DND-41 (cell line): ENCODE data around the gene GPC6.

Experiments
- ATAC-seq: fragments of 200-7000 bp; cut with Tn5 transposase; 3 replicates; pipeline ENCODE4 v1.9.1; 2021; ENCODE audit warnings: low read depth; ENCODE audit not compliant: insufficient read depth
- DNase-seq: peaks from one replicate; pipeline ENCODE4 v3.0.0-alpha.2; 2020
- H2AFZ ChIP-seq: 2 replicates; pipeline ENCODE4 v1.6.0; 2012; ENCODE audit warnings: low read depth, low read length
- H3K27ac ChIP-seq: 2 replicates; pipeline ENCODE4 v1.5.1; 2012; ENCODE audit warnings: low read length, inconsistent platforms
- H3K27me3 ChIP-seq: fragments of 200-600 bp; sonication (generic); 2 replicates; pipeline ENCODE4 v1.6.0; 2012; ENCODE audit warnings: low read length, mild to moderate bottlenecking, inconsistent platforms; ENCODE audit not compliant: insufficient read depth, poor library complexity
- H3K36me3 ChIP-seq: 2 replicates; pipeline ENCODE4 v1.5.1; 2012; ENCODE audit warnings: low read length, inconsistent platforms; ENCODE audit not compliant: insufficient read depth
- H3K4me1 ChIP-seq: 2 replicates; pipeline ENCODE4 v1.5.1; 2012; ENCODE audit warnings: mild to moderate bottlenecking, low read length; ENCODE audit not compliant: insufficient read depth
- H3K4me2 ChIP-seq: 2 replicates; pipeline ENCODE4 v1.6.0; 2012; ENCODE audit warnings: mild to moderate bottlenecking, moderate library complexity, low read length, inconsistent platforms; ENCODE audit not compliant: insufficient read depth
- H3K4me3 ChIP-seq, 2 experiments: fragments of 200-600 bp in 1 of 2; shearing (Covaris generic) in 1 of 2; 2 replicates each; pipeline ENCODE4 v1.5.1; 2012 to 2016; ENCODE audit warnings: inconsistent platforms in 2 of 2, low read length in 2 of 2, mild to moderate bottlenecking in 2 of 2, low read depth in 1 of 2, moderate library complexity in 1 of 2
- H3K79me2 ChIP-seq: 2 replicates; pipeline ENCODE4 v1.6.0; 2012; ENCODE audit warnings: low read length, inconsistent platforms; ENCODE audit not compliant: insufficient read depth
- H3K9ac ChIP-seq: 2 replicates; pipeline ENCODE4 v1.6.0; 2012; ENCODE audit warnings: low read depth, mild to moderate bottlenecking, inconsistent platforms, low read length, moderate library complexity
- H3K9me3 ChIP-seq: 2 replicates; pipeline ENCODE4 v1.5.1; 2012; ENCODE audit warnings: low read length, moderate library complexity, mild to moderate bottlenecking, inconsistent platforms; ENCODE audit not compliant: insufficient read depth, severe bottlenecking
- H4K20me1 ChIP-seq: 2 replicates; pipeline ENCODE4 v1.6.0; 2012; ENCODE audit warnings: low read length; ENCODE audit not compliant: insufficient read depth
- CTCF ChIP-seq: IDR thresholded peaks from 2 replicates; pipeline ENCODE4 v1.5.1; 2012; ENCODE audit warnings: borderline replicate concordance, low read length, moderate library complexity, mild to moderate bottlenecking; ENCODE audit not compliant: poor library complexity, severe bottlenecking; ENCODE audit errors: extremely low read depth
- EZH2 ChIP-seq: IDR thresholded peaks from 3 replicates; pipeline ENCODE4 v1.6.1; 2012; ENCODE audit warnings: borderline replicate concordance, low read depth, mild to moderate bottlenecking, moderate library complexity, low read length, inconsistent platforms; ENCODE audit not compliant: severe bottlenecking

Gene GPC6

GRCh38 chr13:94061301-94061700 lies 834.7 kb downstream of the GPC6 start:
- H3K4me3 ChIP-seq, result no peak overlapping the region
- DNase-seq (no peak), ATAC-seq (no peak)
- H3K27ac ChIP-seq, result no peak overlapping the region
- no peak overlapping the region for H3K9ac ChIP-seq
- no peaks in the 10 kb centered on the region for H3K9me3 ChIP-seq
- H4K20me1 ChIP-seq, result no peaks in the 10 kb centered on the region
- no peaks in the 10 kb centered on the region for H3K36me3 ChIP-seq
- H2AFZ ChIP-seq, result no peak overlapping the region
- H3K4me1 ChIP-seq, result no peaks in the 10 kb centered on the region
- TF ChIP-seq EZH2 (no peak), CTCF (no peak)
- H3K79me2 ChIP-seq, result no peaks in the 10 kb centered on the region
- H3K4me2 ChIP-seq, result no peak overlapping the region
- H3K27me3 ChIP-seq, result no peaks in the 10 kb centered on the region

GRCh38 chr13:94063096-94063495 lies 836.5 kb downstream of the GPC6 start:
- TF ChIP-seq CTCF (no peak), EZH2 (no peak)
- Histone ChIP-seq H3K4me3 (no peak overlapping the region), H3K79me2 (no peaks in the 10 kb centered on the region), H2AFZ (no peak overlapping the region), H3K36me3 (no peaks in the 10 kb centered on the region), H3K9me3 (no peaks in the 10 kb centered on the region), H3K27ac (no peak overlapping the region), H4K20me1 (no peaks in the 10 kb centered on the region), H3K27me3 (no peaks in the 10 kb centered on the region), H3K4me2 (no peak overlapping the region), H3K4me1 (no peaks in the 10 kb centered on the region), H3K9ac (no peak overlapping the region)
- DNase-seq, result no peak
- no peak for ATAC-seq

GRCh38 chr13:94063848-94064247 lies 837.2 kb downstream of the GPC6 start:
- Histone ChIP-seq H3K4me1 (no peaks in the 10 kb centered on the region), H3K4me3 (no peak overlapping the region), H3K27me3 (no peaks in the 10 kb centered on the region), H3K36me3 (no peaks in the 10 kb centered on the region), H2AFZ (no peak overlapping the region), H4K20me1 (no peaks in the 10 kb centered on the region), H3K4me2 (no peak overlapping the region), H3K79me2 (no peaks in the 10 kb centered on the region), H3K27ac (no peak overlapping the region), H3K9ac (no peak overlapping the region), H3K9me3 (no peaks in the 10 kb centered on the region)
- DNase-seq (no peak), ATAC-seq (no peak)
- TF ChIP-seq CTCF (no peak), EZH2 (no peak)

- Histone ChIP-seq H3K4me1 (no peaks in the 10 kb centered on the region), H3K27ac (no peak overlapping the region), H3K36me3 (no peaks in the 10 kb centered on the region), H2AFZ (no peak overlapping the region), H3K79me2 (no peaks in the 10 kb centered on the region), H3K27me3 (no peaks in the 10 kb centered on the region), H3K9ac (no peak overlapping the region), H3K4me2 (no peak overlapping the region), H4K20me1 (no peaks in the 10 kb centered on the region), H3K9me3 (no peaks in the 10 kb centered on the region), H3K4me3 (no peak overlapping the region)
- TF ChIP-seq EZH2 (no peak), CTCF (no peak)
- DNase-seq, result no peak
- ATAC-seq, result no peak
Observed at GRCh38 chr13:94065741-94066140, 839.1 kb downstream of the GPC6 start.
